Vagina (tissue), 2 donors: ENCODE data around the gene HRK.

Source experiments
- CTCF ChIP-seq, 3 experiments: fragments of 450-650 bp in 2 of 3; fragments of 200-600 bp in 1 of 3; sonication (generic) in 1 of 3; IDR thresholded peaks; one replicate each; pipeline ENCODE4 v1.5.1; 2017 to 2019; ENCODE audit warnings: antibody characterized with exemption in 3 of 3, mild to moderate bottlenecking in 2 of 3, moderate library complexity in 2 of 3
- POLR2A ChIP-seq, 2 donors: fragments of 450-650 bp; IDR thresholded peaks; one replicate each; pipeline ENCODE4 v1.6.1; 2017; ENCODE audit warnings: antibody characterized with exemption in 2 of 2, mild to moderate bottlenecking in 2 of 2, moderate library complexity in 2 of 2

GRCh38 chr12:116885491-116885890, 4.2 kb upstream of the HRK start:
- TF ChIP-seq CTCF (IDR thresholded peaks at IDR 0.05) (no peak), POLR2A (IDR thresholded peaks at IDR 0.05) (no peak)
